B cell (primary cell): ENCODE data around the gene POLR1B. TPM values are rescaled to one million over a fixed set of nuclear protein-coding genes. Genes with fewer than 3 reads are reported as not detected.

Source experiments
- ATAC-seq: fragments of 200-7000 bp; cut with Tn5 transposase; one replicate; pipeline ENCODE4 v1.10.0; 2021; ENCODE audit warnings: low read depth, mild to moderate bottlenecking, moderate number of reproducible peaks, moderate library complexity
- CTCF ChIA-PET: fragments of 350-600 bp; sonication (Branson Sonifier 250); formaldehyde crosslinking; loops from one replicate; lab custom pipeline; 2021; ENCODE audit warnings: antibody characterized with exemption, inconsistent platforms; lab: Charles Lee
- POLR2A ChIA-PET: fragments of 350-600 bp; sonication (Branson Sonifier 250); formaldehyde crosslinking; loops from one replicate; lab custom pipeline; 2021; ENCODE audit warnings: antibody characterized with exemption; lab: Charles Lee
- DNase-seq: peaks from one replicate; pipeline ENCODE4 v3.0.0; 2013
- H2AFZ ChIP-seq: 2 replicates; pipeline ENCODE4 v1.6.1; 2012; ENCODE audit warnings: mild to moderate bottlenecking, low read depth, low read length; ENCODE audit not compliant: insufficient read depth, poor library complexity, severe bottlenecking
- H3K27ac ChIP-seq, 2 donors: 1 replicate in 1 of 2; 2 replicates in 1 of 2; pipeline ENCODE4 v1.5.1; 2012 to 2013; ENCODE audit warnings: low read length in 2 of 2, mild to moderate bottlenecking in 2 of 2, moderate library complexity in 1 of 2
- H3K27me3 ChIP-seq, 4 experiments: fragments of 200-600 bp in 1 of 4; sonication (generic) in 1 of 4; replicated peaks in 1 of 4; 1 replicate in 2 of 4; 2 replicates in 2 of 4; pipeline versions ENCODE4 v1.6.1 to v1.7.0; 2013 to 2016; ENCODE audit warnings: low read length in 3 of 4, mild to moderate bottlenecking in 2 of 4, mixed read lengths in 1 of 4, moderate library complexity in 1 of 4; ENCODE audit not compliant: insufficient read depth in 4 of 4, control insufficient read depth in 3 of 4; ENCODE audit errors: control extremely low read depth in 1 of 4
- H3K36me3 ChIP-seq, 2 experiments: replicated peaks in 1 of 2; 1 replicate in 1 of 2; 2 replicates in 1 of 2; pipeline versions ENCODE4 v1.6.1 to v1.7.1; 2013; ENCODE audit warnings: low read length in 1 of 2; ENCODE audit not compliant: insufficient read depth in 2 of 2, control insufficient read depth in 1 of 2; ENCODE audit errors: control extremely low read depth in 1 of 2, extremely low read depth in 1 of 2
- H3K4me1 ChIP-seq, 2 donors: fragments of 200-600 bp in 1 of 2; sonication (generic) in 1 of 2; 1 replicate in 1 of 2; 2 replicates in 1 of 2; pipeline versions ENCODE4 v1.5.1 to v1.6.1; 2013 to 2017; ENCODE audit warnings: low read length in 2 of 2; ENCODE audit not compliant: control insufficient read depth in 2 of 2, insufficient read depth in 2 of 2
- H3K4me2 ChIP-seq: replicated peaks from 2 replicates; pipeline ENCODE3; 2012; ENCODE audit warnings: mild to moderate bottlenecking, low read depth, low read length; ENCODE audit not compliant: poor library complexity, severe bottlenecking
- H3K4me3 ChIP-seq, 5 experiments: fragments of 200-600 bp in 1 of 5; sonication (generic) in 1 of 5; 1 replicate in 3 of 5; 2 replicates in 2 of 5; pipeline versions ENCODE4 v1.5.1 to v1.7.0; 2011 to 2016; ENCODE audit warnings: low read length in 4 of 5, mild to moderate bottlenecking in 4 of 5, low read depth in 2 of 5, control low read depth in 1 of 5, moderate library complexity in 1 of 5; ENCODE audit not compliant: insufficient read depth in 1 of 5; ENCODE audit errors: control extremely low read depth in 1 of 5, extremely low read depth in 1 of 5
- H3K79me2 ChIP-seq: fragments of 200-600 bp; sonication (generic); one replicate; pipeline ENCODE4 v1.6.0; 2016; ENCODE audit warnings: low read length; ENCODE audit not compliant: control insufficient read depth, insufficient read depth
- H3K9ac ChIP-seq: fragments of 200-600 bp; sonication (generic); 2 replicates; pipeline ENCODE4 v1.6.1; 2017; ENCODE audit warnings: mild to moderate bottlenecking, low read length, moderate library complexity
- H3K9me3 ChIP-seq, 3 donors: one replicate each; pipeline versions ENCODE4 v1.6.1 to v1.7.1; 2013; ENCODE audit warnings: low read length in 2 of 3; ENCODE audit not compliant: control insufficient read depth in 2 of 3, insufficient read depth in 1 of 3; ENCODE audit errors: control extremely low read depth in 1 of 3
- H4K20me1 ChIP-seq: 2 replicates; pipeline ENCODE4 v1.6.0; 2012; ENCODE audit warnings: mild to moderate bottlenecking, low read length; ENCODE audit not compliant: insufficient read depth, control insufficient read depth, poor library complexity, severe bottlenecking
- H3K27ac Mint-ChIP-seq: one replicate; pipeline ENCODE4 v1.8.0; 2021; ENCODE audit warnings: mixed read lengths
- H3K27me3 Mint-ChIP-seq: one replicate; pipeline ENCODE4 v1.8.0; 2021; ENCODE audit warnings: mixed read lengths
- H3K4me1 Mint-ChIP-seq: one replicate; pipeline ENCODE4 v1.8.0; 2021; ENCODE audit warnings: mixed read lengths
- H3K4me3 Mint-ChIP-seq: one replicate; pipeline ENCODE4 v1.8.0; 2021; ENCODE audit warnings: mixed read lengths
- H3K9me3 Mint-ChIP-seq: one replicate; pipeline ENCODE4 v1.8.0; 2022; ENCODE audit warnings: mixed read lengths; ENCODE audit not compliant: insufficient read depth
- EZH2 ChIP-seq: IDR thresholded peaks from 2 replicates; pipeline ENCODE4 v1.6.1; 2012; ENCODE audit warnings: borderline replicate concordance, low read depth, mild to moderate bottlenecking, moderate library complexity, low read length; ENCODE audit not compliant: insufficient read depth, poor library complexity, severe bottlenecking
- WGBS: methylation state at CpG from one replicate; pipeline ENCODE4 v1.1.5; 2013; ENCODE audit warnings: missing lambda C conversion rate; ENCODE audit not compliant: insufficient coverage; 5-methylcytosine and 5-hydroxymethylcytosine counted together
- intact Hi-C: fragments of 100-400 bp; cut with micrococcal nuclease; formaldehyde crosslinking; loops from one replicate; pipeline ENCODE4 v1.10.0; 2022
- polyA plus RNA-seq: library from polyadenylated mRNA; depleted of rRNA; stranded (reverse); fragments of >200 nt; gene quantifications from 2 replicates; pipeline ENCODE4 v1.2.3, GENCODE V29; 2012
- total RNA-seq, 2 donors: library from RNA; stranded (reverse); fragments of 120-200 nt in 1 of 2; gene quantifications; 1 replicate in 1 of 2; 2 replicates in 1 of 2; pipeline versions ENCODE4 v1.2.3 to v1.2.4, GENCODE V29; 2013 to 2022
- TF ChIP-seq, protein P1 (sequence below): fragments of 200-600 bp; IDR thresholded peaks from one replicate; pipeline ENCODE4 v1.8.0; 2022; ENCODE audit warnings: antibody characterized with exemption, mild to moderate bottlenecking

Gene POLR1B
- total and polyA plus RNA-seq, 2 donors (not counting 1 experiment from before 2014, with no cell fraction given): 7.0 to 32.5 TPM

DNA sequence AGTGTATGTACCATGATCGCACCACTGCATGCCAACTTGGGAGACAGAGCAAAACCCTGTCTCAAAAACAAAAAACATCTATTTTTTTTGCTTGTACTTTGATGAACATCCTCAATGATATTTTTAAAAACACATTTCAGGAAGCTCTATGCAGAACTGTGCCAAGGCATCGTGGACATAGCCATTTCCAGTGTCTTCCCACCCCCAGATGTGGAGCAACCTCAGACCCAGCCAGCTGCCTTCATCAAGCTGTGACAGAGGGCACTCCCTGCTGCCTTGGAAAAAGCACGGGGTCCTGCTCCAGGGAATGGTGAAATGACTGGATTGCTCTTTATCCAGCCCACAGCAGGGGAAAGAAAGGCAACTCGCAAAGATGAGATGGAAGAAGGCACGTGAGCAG lies 13.7 kb upstream of the POLR1B start:
- H3K27ac ChIP-seq: no peak overlapping the region
- Mint-ChIP-seq H3K27ac (no peak overlapping the region), H3K9me3 (no peaks in the 10 kb centered on the region), H3K27me3 (no peaks in the 10 kb centered on the region), H3K4me3 (no peak overlapping the region), H3K4me1 (no peaks in the 10 kb centered on the region)
- DNase-seq (no peak), ATAC-seq (no peak)
- 100% methylated on average over 4 of the region's 5 CpGs for WGBS
- H4K20me1 ChIP-seq: no peaks in the 10 kb centered on the region
- no peaks in the 10 kb centered on the region for H3K27me3 ChIP-seq
- H2AFZ ChIP-seq: no peak overlapping the region
- H3K9ac ChIP-seq: no peak overlapping the region
- intact Hi-C loops: no loop called here
- ChIA-PET CTCF (interaction anchor here (1.0 to 1.2 kb wide), 2 partner anchors 11 to 221 kb away, joined by 3 read pairs; no protein-coding TSS in a partner anchor), POLR2A (no interaction called here)
- H3K36me3 ChIP-seq: peaks cover 1 to 26% of the 10 kb centered on the region in 2 experiments
- no peak overlapping the region for H3K4me2 ChIP-seq
- TF ChIP-seq, protein P1, sequence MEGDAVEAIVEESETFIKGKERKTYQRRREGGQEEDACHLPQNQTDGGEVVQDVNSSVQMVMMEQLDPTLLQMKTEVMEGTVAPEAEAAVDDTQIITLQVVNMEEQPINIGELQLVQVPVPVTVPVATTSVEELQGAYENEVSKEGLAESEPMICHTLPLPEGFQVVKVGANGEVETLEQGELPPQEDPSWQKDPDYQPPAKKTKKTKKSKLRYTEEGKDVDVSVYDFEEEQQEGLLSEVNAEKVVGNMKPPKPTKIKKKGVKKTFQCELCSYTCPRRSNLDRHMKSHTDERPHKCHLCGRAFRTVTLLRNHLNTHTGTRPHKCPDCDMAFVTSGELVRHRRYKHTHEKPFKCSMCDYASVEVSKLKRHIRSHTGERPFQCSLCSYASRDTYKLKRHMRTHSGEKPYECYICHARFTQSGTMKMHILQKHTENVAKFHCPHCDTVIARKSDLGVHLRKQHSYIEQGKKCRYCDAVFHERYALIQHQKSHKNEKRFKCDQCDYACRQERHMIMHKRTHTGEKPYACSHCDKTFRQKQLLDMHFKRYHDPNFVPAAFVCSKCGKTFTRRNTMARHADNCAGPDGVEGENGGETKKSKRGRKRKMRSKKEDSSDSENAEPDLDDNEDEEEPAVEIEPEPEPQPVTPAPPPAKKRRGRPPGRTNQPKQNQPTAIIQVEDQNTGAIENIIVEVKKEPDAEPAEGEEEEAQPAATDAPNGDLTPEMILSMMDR: no peak
- no peak for TF ChIP-seq EZH2
- H3K4me3 ChIP-seq: no peak overlapping the region
- no peaks in the 10 kb centered on the region for H3K4me1 ChIP-seq
- no peaks in the 10 kb centered on the region for H3K79me2 ChIP-seq
- H3K9me3 ChIP-seq: no peaks in the 10 kb centered on the region

DNA sequence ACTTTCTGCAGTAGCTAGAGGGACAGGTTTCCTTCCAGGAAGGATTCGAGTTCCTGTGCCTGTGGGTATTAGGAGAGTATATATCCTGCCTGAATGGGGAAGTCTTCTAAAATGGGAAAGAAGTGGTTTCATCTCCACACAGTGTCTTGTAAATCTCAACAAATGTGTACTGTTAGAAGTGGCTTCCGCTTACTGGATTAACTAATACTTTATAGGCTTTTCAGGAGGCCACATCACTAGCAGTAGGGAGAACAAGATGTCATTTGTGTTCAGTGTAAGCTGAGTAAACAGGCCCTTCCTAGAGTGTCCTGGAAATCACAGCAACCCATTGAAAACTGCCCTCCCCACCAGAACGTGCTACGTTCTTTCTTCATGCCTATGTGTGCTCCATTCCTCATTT lies 12.5 kb upstream of the POLR1B start:
- H3K9me3 ChIP-seq: no peaks in the 10 kb centered on the region
- H3K4me1 ChIP-seq: no peaks in the 10 kb centered on the region
- H3K4me2 ChIP-seq: no peak overlapping the region
- ATAC-seq (no peak), DNase-seq (no peak)
- H3K4me1 Mint-ChIP-seq: no peaks in the 10 kb centered on the region
- no peak overlapping the region for H3K27ac ChIP-seq
- no peaks in the 10 kb centered on the region for H3K9me3 Mint-ChIP-seq
- WGBS: no CpG with 5 or more reads among the region's 4 CpGs
- ChIA-PET CTCF (no interaction called here), POLR2A (no interaction called here)
- H4K20me1 ChIP-seq: no peaks in the 10 kb centered on the region
- H3K36me3 ChIP-seq: peaks cover 1 to 26% of the 10 kb centered on the region in 2 experiments
- H3K27me3 ChIP-seq: no peaks in the 10 kb centered on the region
- no peaks in the 10 kb centered on the region for H3K27me3 Mint-ChIP-seq
- H3K27ac Mint-ChIP-seq: no peak overlapping the region
- H3K9ac ChIP-seq: no peak overlapping the region
- H3K4me3 ChIP-seq: no peak overlapping the region
- no peaks in the 10 kb centered on the region for H3K79me2 ChIP-seq
- TF ChIP-seq, protein P1: no peak
- no peak for TF ChIP-seq EZH2
- no peak overlapping the region for H2AFZ ChIP-seq
- intact Hi-C loops: no loop called here
- H3K4me3 Mint-ChIP-seq: no peak overlapping the region
